Breast epithelium (tissue), 3 donors: ENCODE results near the gene COL25A1.

Experiments
- CTCF ChIP-seq, 3 donors: fragments of 450-650 bp; IDR thresholded peaks; one replicate each; pipeline ENCODE4 v1.5.1; 2016 to 2017; ENCODE audit warnings: antibody characterized with exemption in 3 of 3, mild to moderate bottlenecking in 3 of 3, moderate library complexity in 3 of 3
- POLR2AphosphoS5 ChIP-seq, 3 donors: sonication (generic); formaldehyde crosslinking; IDR thresholded peaks; one replicate each; pipeline ENCODE4 v1.6.1; 2017; ENCODE audit warnings: antibody characterized with exemption in 3 of 3

GRCh38 chr4:109266236-109266635 is 36.2 kb downstream of the COL25A1 start:
- TF ChIP-seq CTCF (IDR thresholded peaks at IDR 0.05): no peak
- TF ChIP-seq POLR2AphosphoS5 (IDR thresholded peaks at IDR 0.05): no peak
